Cortex of kidney (tissue), 1 donor: ENCODE measurements around the gene MARCHF5.
"Not testable (repeated sequence)": the region's sequence is repeated elsewhere in the genome, so short reads cannot be mapped to it uniquely, and the experiment has no call there.

Experiments
- DNase-seq: peaks from one replicate; lab custom pipeline; 2025; lab: John Stamatoyannopoulos, UW

Gene MARCHF5

GRCh38 chr10:92305133-92306072, 14.4 kb downstream of the MARCHF5 start:
- no peak for DNase-seq

DNA sequence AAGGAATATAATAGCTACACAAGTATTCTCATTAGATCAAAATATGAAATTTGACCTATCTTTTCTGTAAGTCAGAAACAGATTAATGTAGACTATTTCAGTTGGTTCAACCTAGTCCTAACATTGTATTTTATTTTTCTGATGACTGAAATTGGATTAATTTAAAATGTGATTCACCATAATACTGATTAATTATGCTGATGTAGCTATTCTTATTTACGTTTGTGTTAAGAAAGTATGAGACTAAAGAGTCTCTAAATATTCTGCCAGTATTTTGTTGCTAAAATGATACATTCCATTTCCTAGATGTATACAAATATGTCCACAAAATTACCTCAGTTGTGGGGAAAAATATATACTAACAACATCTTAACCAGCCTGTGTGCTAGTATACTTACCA, 18.3 kb downstream of the MARCHF5 start:
- no peak for DNase-seq

- no peak for DNase-seq
These were observed 22.8 kb downstream of the MARCHF5 start for GRCh38 chr10:92313750-92314149.

DNA sequence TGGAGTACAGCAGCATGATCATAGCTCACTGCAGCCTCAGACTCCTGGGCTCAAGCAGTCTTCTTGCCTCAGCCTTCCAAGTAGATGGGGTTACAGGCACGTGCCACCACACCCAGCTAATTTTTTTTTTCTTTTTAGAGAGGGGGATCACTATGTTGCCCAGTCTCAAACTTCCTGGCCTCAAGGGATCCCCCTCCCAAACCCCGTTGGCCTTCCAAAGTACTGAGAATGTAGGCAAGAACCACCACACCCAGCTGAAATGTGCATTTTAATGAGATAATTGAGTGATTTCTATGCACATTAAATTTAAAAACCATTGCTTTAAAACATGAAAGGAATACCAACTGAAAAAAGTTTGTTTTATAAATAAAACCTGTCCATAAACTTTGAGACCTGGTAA, 25.6 kb downstream of the MARCHF5 start:
- DNase-seq = no peak

- DNase-seq = no peak
These were observed 32.1 kb downstream of the MARCHF5 start for GRCh38 chr10:92323079-92323478.

DNA sequence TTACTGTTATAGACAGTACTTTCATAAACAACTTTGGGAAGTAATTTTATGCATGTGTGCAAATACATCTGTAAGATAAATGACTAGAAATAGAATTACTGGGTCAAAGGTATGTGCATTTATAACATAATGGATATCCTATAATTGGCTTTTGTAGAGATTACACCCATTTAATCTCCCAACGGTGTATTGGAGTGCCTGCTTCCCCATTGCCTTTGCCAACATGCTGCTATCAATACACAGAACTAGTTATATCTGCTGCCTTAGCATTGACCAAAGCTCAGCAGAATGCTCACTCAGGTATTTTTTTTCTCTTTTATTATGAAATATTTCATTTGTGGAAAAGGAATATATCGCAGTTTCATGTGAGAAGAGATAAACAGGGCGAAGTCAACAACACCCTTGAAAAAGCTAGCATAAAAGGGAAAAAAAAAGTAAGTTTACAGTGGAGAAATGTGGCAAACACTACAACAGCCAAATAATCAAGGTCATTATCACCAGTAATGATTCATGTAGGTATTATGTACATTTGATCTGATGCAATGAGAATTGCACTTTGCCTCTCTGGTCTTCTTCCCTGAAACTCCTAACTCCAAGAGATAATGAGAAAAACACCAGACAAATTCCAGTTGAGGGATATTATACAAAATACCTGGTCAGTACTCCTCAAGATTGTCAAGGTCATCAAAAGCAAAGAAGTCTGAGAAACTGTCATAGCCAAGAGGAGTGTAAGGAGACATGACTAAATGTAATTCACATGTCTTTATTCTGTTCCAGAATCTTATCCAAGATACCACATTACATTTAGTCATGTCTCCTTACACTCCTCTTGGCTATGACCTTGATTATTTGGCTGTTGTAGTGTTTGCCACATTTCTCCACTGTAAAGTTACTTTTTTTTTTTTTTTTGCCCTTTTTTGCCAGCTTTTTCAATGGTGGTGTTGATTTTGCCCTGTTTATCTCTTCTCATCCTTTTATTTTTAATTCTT, 36.8 kb downstream of the MARCHF5 start:
- DNase-seq = no peak

DNA sequence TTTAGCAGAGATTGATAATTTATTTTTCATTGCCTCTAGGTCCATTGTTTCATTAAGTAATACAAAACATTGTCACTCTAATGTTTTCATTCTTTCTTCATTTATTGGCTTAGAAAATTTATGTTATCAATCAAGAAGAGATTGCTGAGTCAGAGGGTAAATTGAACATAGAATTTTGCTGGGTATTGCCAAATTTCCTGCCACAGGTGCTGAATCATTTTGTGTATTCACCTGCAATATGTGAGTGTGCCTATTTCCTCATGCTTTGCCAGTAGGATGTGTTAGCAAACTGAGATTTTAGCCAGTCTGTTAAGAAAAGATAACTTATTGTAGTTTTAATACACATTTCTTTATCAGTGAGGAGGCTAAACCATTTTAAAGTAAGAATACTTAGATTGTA, 38.0 kb downstream of the MARCHF5 start:
- DNase-seq = no peak

DNA sequence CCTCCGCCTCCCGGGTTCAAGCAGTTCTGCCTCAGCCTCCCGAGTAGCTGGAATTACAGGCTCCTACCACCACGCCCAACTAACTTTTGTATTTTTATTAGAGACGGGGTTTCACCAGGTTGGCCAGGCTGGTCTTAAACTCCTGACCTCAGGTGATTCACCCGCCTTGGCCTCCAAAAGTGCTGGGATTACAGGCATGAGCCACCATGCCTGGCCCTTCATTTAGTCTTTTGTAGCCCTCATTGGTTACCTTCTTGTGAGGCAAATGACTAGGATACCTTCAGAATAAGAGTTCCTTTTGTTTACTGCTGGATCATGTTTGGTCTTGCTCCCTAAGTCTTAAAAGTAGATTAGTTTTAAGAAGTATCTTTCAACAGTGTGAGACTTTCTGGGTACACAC, 39.0 kb downstream of the MARCHF5 start:
- not testable (repeated sequence) for DNase-seq

DNA sequence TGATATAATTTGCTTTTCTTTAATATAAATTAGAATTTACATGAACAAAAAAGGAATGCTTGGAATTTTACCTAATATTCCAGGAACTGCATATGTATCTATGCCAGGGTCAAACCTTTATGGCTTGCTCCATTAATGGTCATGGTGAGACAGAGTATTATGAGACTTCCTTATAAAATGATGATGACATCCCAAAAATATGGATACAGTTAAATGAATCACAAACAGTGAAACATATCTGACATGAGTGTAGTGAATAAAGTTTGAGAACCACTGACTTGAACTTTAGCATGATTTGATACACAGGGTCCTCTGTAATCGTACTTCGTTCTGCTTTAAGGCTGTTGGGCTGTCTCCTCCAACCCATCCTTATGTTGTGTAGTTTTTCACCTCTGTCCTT, 51.8 kb downstream of the MARCHF5 start:
- no peak for DNase-seq

GRCh38 chr10:92345575-92345974, 54.6 kb downstream of the MARCHF5 start:
- DNase-seq = not testable (repeated sequence)

- not testable (repeated sequence) for DNase-seq
These were observed 56.2 kb downstream of the MARCHF5 start for GRCh38 chr10:92347035-92347676.

DNA sequence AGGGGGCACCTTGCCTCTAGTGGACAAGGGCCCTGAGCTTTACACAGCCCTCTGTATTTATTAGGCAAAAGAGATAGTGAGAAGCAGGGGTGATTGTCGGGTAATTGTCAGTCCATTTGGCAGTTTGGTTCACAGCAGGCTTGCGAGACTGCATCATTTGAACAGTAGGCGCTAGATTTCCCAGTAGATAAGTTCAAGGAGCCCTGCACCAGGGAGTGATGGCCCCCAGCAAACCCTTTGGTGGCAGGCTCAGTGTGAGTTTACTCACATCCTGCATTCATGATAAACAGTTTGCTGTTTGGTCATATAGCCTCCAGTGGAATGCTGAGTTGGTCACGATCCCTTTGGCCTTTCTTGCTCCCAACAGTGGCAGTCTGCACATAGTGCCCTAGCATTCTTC, 59.4 kb downstream of the MARCHF5 start:
- DNase-seq = no peak

DNA sequence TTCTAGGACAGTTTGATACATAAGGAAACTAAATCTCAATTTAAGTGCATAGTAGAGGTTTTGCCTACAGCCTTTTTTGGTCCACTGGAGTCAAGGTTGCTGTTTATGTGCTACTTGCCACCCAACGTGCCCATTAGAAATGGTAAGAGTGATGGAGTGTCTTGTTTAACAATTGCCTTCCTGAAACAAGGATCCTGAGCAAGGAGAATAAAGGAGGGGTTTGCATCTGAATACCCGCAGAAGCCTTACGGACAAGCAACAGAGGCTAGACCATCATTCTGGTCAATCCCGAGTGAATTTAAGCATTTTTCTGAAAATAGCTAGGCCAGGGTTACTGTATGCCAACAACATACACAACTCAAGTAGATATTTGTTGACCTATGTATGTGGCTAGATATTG, 63.6 kb downstream of the MARCHF5 start:
- no peak for DNase-seq

DNA sequence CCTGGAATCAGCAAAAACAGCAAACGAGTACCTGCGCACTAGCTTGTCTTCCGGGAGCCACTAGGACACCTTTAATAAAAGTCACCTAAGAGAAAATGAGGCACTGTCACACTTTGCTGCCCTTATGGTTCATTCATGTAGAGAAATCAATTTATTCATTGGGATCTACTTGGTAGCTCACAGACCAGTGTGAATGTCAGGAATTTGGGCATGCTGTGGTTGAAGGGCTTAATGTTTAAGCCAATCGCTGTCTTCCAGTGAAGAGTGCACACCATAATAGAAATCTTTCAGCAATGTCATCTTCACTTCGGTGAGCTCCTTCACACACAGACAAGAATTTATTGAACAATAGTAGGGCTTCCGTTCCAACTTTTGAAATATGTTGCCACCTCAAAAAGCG, 65.1 kb downstream of the MARCHF5 start:
- DNase-seq = no peak

DNA sequence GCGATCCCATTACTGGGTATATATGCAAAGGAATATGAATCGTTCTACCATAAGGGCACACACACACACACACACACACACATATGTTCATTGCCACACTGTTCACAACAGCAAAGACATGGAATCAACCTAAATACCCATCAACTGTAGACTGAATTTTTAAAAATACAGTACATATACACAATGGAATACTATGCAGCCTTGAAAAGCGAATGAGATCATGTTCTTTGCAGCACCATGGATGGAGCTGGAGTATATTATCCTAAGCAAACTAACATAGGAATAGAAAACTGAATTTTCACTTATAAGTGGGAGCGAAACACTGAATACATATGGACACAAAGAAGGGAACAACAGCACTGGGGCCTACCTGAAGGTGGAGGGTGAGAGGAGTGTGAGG, 72.5 kb downstream of the MARCHF5 start:
- DNase-seq = no peak

DNA sequence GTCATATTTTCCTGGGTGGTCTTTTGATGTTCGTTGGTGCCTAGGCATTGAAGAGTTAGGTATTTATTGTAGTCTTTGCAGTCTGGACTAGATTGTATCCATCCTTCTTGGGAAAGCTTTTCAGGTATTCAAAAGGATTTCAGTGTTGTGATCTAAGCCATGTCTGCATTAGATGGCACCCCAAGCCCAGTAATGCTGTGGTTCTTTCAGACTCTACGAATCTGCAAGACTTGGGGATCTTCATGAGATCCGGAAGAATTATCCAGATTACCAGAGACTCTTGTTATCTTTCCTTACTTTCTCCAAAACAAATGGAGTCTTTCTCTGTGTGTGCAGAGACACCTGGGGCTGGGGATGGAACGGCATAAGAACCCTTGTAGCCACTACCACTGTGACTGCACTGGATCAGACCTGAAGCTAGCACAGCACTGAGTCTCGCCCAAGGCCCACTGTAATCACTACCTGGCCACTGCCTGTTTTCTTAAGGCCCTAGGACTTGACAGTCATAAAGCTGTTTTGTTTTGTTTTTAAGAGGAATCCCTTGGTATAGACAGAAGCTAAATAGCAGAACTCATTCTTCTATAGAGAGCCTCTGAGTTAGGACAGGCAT, 75.5 kb downstream of the MARCHF5 start:
- DNase-seq = no peak

- no peak for DNase-seq
These were observed 87.0 kb downstream of the MARCHF5 start for GRCh38 chr10:92377962-92378361.

- DNase-seq = no peak
These were observed 90.6 kb downstream of the MARCHF5 start for GRCh38 chr10:92381543-92381954.

DNA sequence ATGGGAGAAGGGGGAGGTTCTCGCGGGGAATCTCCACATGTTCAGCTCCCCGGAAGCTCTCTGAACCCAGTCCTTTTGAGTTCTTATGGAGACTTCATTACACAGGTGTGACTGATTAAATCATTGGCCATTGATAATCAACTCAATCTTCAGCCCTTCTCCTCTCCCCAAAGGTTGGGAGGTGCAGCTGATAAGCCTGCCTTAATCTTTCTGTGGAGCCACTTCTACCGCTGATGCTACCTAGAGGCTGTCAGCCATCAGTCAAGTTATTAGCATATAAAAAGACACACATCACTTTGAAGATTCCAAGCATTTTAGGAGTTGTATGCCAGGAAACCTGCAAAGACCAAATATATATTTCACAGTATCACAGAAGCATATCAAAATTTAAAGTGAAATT, 91.7 kb downstream of the MARCHF5 start:
- no peak for DNase-seq

GRCh38 chr10:92384741-92385140, 93.8 kb downstream of the MARCHF5 start:
- no peak for DNase-seq

DNA sequence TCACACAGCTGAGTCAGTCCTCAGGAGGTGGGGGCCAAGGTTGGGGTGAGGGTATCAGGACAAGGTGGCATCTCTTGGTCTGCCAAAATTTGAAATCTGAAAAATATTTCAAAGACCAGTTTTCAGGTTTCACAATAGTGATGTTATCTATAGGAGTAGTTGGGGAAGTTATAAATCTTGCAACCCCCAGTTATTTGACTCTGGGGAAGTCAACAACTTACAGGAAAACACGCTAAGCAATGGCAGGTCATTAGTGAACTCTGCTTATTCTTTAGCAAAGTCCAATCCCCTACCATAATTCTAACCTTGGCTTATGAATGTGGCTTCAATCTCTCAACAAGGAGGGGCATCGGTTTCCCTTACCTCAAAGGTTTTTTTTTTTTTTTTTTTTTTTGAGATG, 94.9 kb downstream of the MARCHF5 start:
- DNase-seq = no peak
